ENCODE results near the gene TMEM236.
"Not testable (repeated sequence)": the region's sequence is repeated elsewhere in the genome, so short reads cannot be mapped to it uniquely, and the experiment has no call there.

TMEM236 gene

DNA sequence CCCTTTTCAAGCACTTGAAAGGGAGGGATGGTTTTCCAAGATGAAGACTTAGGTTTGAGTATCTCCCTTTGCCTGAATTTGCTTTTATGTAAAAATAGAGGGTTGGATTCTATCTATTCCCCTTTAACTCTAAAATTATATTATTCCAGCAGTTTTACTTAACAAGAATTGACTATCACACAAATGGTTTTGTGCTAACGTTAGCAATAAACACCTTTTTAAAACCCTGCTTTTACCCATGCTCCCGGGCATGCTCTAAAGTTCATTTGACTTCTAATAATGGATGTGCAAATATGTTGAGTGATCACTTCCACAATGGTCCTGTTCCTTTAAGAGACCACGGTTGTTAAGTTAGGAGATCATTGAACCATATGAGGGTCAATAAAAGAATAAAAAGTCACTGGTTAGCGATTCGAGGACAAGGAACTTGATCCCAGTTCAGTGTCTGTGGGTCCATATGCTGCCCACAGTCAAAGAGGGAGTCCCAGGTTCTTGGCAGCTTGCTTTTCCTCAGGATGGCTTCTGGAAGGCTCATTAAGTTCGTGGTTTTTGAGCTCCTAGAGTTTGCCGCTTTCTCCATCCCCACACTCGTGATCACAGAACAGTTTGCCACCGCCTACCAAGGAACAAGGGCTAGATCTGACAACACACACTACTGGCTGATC lies at the start of gene TMEM236:
TMEM236 (plus strand) TSS at position 421 of the 665 bp plus-strand sequence; CDS start at position 516, 95 bp downstream.
- in situ Hi-C loops (cut with HindIII; ENCODE audit: low sequenced_read_pairs) = no loop called here

DNA sequence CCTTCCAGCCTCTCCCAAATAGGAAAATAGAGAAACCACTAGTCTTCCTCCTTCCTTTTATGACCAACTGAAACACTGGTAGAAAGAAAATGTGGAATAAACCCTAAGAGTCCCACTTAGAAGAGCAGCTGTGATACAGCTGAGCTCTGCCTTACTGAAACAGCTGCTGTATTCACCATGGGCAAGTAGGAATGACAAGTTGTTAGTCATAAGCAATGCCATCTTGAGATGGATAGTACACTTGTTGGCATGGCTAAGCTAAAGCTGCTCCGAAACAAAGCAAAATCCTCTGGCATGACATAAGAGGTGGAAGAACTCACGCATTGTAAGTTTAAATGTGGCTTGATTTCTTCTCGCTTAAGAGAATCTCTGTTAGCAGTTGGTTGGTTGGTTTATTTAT lies 48.3 kb upstream of the TMEM236 start:
- in situ Hi-C loops (cut with HindIII; ENCODE audit: low sequenced_read_pairs) = no loop called here

DNA sequence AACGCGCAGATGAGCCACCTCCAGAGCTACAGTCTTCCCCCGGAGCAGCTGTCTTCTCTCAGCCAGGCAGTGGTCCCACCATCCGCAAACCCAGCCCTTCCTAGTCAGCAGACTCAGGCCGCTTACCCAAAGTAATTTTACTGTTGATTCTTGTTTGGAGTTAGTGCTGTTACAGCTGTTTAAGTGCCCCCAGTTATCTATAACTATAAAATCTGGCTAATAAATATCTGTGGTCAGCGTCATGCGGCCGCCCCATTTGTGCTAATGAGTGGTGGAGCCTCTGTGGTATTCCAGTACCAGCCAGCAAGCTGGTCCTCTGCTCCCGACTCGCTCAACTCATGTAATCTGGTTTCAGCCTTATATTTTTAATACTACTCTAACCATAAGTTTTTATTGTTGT lies 43.2 kb upstream of the TMEM236 start:
- in situ Hi-C loops (cut with HindIII; ENCODE audit: low sequenced_read_pairs) = no loop called here

DNA sequence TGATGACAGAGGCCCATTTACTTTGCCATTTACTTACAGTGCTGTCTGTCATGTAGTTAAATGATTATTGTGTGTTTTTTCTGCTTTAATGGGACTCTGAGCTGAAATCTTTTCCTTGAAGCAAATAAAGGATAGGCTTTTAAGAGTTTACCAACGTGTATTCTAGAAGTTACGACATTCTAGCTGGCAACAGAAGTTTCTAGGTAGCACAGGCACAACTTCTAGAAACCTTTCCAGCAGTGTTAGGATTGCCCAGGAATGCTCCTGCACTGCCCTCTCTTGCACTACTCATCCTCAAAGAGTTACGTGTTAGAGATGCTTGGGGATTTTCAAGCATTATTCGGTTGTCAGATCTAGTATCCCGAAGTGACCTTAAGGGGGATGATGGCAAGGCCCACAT lies 42.5 kb upstream of the TMEM236 start:
- in situ Hi-C loops (cut with HindIII; ENCODE audit: low sequenced_read_pairs) = no loop called here

- in situ Hi-C loops (cut with HindIII; ENCODE audit: low sequenced_read_pairs) = no loop called here
Measured at GRCh38 chr10:17710181-17710580, 41.8 kb upstream of the TMEM236 start.

DNA sequence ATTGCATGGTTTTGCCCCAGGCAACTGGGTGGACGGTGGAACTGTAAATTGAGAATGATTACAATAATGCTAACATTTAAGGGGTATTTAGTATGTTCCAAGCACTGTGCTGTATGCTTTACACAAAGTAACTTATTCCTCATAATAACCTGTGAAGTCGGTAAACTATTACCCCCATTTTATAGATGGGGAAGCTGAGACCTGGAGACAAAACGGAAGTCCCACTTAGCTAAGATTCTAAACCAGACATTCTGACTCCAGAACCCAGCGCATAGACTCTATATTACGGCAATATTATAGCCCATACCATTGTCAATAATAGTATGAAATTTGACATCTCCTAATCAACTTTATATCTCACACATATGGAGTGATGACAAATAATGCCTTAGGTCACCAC lies 39.9 kb upstream of the TMEM236 start:
- in situ Hi-C loops (cut with HindIII; ENCODE audit: low sequenced_read_pairs) = no loop called here

DNA sequence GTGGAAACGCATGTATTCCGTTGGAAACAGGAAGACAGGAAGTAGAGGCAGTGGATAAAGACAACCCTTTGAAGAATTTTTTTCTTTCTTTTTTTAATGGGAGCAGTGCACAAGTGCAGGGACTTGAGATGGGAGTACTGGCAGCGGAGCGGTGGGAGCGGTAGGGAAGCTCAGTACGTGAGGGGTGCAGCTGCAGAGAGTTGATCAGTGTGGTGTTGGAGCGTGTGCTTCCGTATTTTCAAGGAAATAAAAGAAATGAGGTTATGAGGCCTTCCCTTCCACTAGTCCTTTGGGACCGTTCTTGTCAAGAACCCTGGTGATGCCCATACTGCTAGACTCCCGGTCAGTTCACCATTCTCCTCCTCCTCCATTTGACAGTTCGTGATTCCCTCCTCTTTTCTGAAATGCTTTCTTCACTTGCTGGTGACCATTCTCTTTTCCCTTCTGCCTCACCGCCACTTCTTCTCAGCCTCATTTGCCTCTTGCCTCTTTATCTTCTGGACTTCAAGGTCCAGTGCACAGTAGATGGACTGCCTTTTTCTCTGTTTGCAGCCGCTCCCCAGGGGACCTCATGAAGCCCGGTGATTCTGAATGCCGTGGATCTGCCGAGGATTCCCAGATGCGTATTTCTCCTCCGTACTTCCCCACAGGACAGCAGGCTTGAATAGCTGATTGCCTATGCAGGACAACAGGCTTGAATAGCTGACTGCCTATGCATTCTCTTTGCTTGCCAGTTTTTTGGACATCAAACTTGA lies 39.1 kb upstream of the TMEM236 start:
- in situ Hi-C loops (cut with HindIII; ENCODE audit: low sequenced_read_pairs) = no loop called here

DNA sequence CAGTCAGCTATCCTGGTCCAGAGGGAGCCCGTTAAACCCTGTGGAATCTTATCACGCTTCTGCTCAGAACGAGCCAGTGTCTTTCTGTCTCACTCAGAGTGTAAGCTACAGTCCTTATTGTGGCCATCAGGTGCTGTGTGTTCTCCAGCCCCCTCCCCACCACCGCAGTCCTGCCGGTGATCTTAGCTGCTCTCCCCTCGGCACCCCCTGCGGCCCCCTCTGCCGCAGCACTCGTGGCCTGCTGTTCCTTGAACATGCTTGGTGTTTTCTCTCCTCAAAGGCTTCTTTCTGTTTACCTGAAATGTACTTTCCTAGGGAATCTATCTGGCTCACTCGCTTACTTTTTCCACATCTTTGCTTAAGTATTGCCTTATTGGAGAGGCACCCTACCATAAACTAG lies 38.2 kb upstream of the TMEM236 start:
- in situ Hi-C loops (cut with HindIII; ENCODE audit: low sequenced_read_pairs) = no loop called here

DNA sequence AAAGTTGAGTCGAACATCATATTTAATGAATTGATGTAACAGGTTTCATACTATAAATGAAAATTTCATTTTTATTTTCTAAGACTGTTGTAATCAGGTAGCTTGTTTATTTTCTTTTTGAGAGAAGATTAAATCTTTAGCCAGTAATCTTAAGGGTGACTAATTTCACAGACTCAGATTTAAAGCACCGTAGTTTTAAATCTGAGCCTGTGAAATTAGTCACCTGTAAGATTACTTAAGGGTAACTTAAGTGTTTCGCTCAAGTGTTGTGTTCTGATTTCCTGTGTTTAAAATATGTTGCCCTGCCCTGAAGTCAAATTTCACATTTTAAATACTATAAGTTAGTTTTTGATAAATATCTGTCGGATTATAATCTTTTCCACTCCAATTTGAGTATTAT lies 35.8 kb upstream of the TMEM236 start:
- in situ Hi-C loops (cut with HindIII; ENCODE audit: low sequenced_read_pairs) = no loop called here

GRCh38 chr10:17722317-17723014 lies 29.5 kb upstream of the TMEM236 start:
- in situ Hi-C loops (cut with HindIII; ENCODE audit: low sequenced_read_pairs) = not testable (repeated sequence)

- in situ Hi-C loops (cut with HindIII; ENCODE audit: low sequenced_read_pairs) = no loop called here
Measured at GRCh38 chr10:17725703-17726102, 26.3 kb upstream of the TMEM236 start.

DNA sequence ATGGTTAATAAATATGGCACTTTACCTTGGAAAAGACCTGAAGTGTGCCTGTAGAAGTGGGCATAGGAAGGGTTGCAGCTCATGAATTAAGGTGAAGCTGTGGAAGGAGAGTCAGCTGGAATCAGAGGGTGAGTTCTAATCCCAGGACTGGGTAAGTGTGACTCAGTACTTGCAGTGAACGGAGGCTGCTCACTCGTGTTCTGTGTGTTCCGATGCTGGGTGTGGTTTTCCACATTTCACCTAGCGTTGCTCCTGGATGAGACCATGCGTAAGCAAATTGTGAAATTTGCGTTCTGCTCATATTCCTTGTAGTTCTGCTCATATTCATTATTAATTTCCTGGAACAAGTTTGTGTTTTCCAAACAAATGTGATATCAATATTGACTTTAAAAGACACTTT lies 22.4 kb upstream of the TMEM236 start:
- in situ Hi-C loops (cut with HindIII; ENCODE audit: low sequenced_read_pairs) = no loop called here

- in situ Hi-C loops (cut with HindIII; ENCODE audit: low sequenced_read_pairs) = no loop called here
Measured at GRCh38 chr10:17730667-17731066, 21.3 kb upstream of the TMEM236 start.

GRCh38 chr10:17731331-17732020 lies 20.5 kb upstream of the TMEM236 start:
- in situ Hi-C loops (cut with HindIII; ENCODE audit: low sequenced_read_pairs) = no loop called here

GRCh38 chr10:17733620-17734019 lies 18.4 kb upstream of the TMEM236 start:
- in situ Hi-C loops (cut with HindIII; ENCODE audit: low sequenced_read_pairs) = no loop called here

- in situ Hi-C loops (cut with HindIII; ENCODE audit: low sequenced_read_pairs) = no loop called here
Measured at GRCh38 chr10:17734432-17735080, 17.4 kb upstream of the TMEM236 start.

- in situ Hi-C loops (cut with HindIII; ENCODE audit: low sequenced_read_pairs) = no loop called here
Measured at GRCh38 chr10:17735166-17735941, 16.6 kb upstream of the TMEM236 start.

DNA sequence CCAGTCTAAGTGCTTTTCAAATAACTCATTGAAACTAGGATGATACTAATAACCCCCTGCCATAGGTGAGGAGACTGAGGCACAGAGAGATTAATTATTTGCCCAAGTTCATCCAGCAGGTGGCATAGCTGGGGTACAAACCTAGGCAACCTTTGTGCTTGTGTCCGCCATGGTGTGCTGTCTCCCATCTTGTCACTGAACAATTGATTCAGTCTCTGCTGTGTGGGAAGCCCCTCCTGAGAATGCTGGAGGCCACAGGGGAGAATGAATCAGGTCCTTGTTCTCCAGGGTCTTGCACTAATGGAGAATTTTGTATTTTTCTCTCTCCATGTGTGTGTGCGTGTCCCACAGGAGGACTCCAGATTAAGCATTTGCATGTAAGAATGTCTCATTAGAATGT lies 15.8 kb upstream of the TMEM236 start:
- in situ Hi-C loops (cut with HindIII; ENCODE audit: low sequenced_read_pairs) = no loop called here

DNA sequence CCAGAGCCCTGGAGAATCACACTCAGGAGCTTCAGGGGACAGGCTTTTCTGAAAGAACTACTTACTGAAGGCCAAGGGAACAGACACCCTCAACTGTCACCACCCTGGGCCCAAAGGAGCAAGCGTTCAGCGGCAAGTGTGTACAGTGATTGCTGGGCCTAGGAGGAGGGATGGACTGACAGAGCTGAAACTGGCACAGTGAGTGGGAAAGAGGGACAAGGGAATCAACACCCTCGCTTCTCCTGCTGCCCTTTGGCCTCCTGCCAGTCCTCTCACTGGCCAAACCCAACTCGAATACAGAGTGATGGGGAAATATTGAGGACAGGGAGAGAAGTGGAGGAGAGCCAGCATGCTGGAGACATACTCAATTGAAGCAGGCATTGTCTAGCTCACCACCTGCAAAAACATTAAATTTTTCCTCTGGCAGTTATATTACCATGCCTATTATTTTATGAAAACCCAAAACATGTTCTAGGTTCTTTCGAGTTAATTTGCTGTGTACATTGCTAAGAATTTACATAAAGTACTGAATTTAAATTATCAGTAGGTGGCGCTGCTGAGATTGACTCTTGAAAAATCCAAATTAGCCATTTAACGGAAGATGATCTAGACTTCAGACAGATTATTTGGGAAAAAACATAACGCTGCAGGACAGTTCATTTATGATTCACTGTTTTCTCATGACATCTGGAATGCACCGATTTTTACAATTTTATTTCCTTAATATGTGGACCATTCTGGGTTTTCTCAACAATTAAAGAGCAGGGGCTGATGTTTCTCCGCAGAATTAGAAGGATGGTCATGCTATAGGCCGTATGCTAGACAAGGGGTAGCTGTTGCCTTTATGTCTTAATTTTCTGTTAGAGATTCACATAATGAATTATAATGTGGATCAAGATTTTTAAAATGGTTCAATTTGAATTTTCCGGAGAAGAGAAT lies 14.7 kb upstream of the TMEM236 start:
- in situ Hi-C loops (cut with HindIII; ENCODE audit: low sequenced_read_pairs) = no loop called here

Measured in DLD1 (cell line).